T-helper 2 cell (primary cell): Measurements from ENCODE around the gene CREBZF.
"Not testable (repeated sequence)": the region's sequence is repeated elsewhere in the genome, so short reads cannot be mapped to it uniquely, and the experiment has no call there.

Source experiments
- DNase-seq, 5 experiments: peaks; one replicate each; pipeline versions ENCODE4 v3.0.0 to v3.0.0-alpha.2; 2012 to 2022

CREBZF gene

GRCh38 chr11:85626496-85626895 lies 38.4 kb downstream of the CREBZF start:
- DNase-seq = no peak

- DNase-seq = no peak
Measured at GRCh38 chr11:85620256-85620655, 44.7 kb downstream of the CREBZF start.

GRCh38 chr11:85619499-85619898 lies 45.4 kb downstream of the CREBZF start:
- DNase-seq = no peak

GRCh38 chr11:85611643-85612042 lies 53.3 kb downstream of the CREBZF start:
- DNase-seq = not testable (repeated sequence)
